CD4-positive, alpha-beta T cell treated with Interleukin-12 subunit alpha and Interleukin-12 subunit beta, for 1 hour (primary cell): ENCODE measurements around the gene HLCS.
A peak's percentile ranks its signal among the peaks of the same experiment; 100 is the strongest.
"Not testable (repeated sequence)": the region's sequence is repeated elsewhere in the genome, so short reads cannot be mapped to it uniquely, and the experiment has no call there.

Experiments
- DNase-seq: peaks from one replicate; pipeline ENCODE4 v3.0.0-alpha.2; 2020

The HLCS gene

DNA sequence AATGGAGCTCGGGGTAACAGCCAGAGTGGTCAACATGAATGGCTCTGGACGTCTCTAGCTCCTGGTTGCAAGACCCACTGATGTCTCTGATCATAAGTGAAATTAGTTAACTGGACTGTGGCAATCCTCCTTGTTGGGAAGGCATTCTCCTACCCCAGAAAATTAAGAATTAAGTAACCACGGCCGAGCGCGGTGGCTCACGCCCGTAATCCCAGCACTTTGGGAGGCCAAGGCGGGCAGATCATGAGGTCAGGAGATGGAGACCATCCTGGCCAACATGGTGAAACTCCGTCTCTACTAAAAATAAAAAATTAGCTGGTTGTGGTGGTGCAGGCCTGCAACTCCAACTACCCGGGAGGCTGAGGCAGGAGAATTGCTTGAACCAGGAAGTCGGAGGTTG is 14.1 kb downstream of the HLCS start:
- DNase-seq, result not testable (repeated sequence)

GRCh38 chr21:36949171-36950141 is 17.0 kb downstream of the HLCS start:
- DNase-seq, result no peak

DNA sequence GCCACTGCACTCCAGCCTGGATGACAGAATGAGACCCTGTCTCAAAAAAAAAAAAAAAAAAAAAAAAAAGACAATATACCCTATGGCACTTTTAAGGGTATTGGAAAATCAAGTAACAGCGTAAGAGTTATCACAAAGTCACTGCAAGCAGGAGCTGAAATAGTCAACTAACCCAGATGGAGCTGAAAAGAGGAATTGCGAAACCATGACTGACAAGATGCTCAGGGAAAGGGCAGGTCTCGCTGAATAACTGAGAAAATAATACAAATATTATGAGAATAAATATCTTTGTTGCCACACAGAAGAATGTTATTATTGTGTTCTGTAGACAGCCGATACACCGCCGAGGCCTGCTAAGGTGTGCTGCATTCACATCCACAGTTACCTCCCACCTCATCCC is 17.8 kb downstream of the HLCS start:
- DNase-seq, result no peak

DNA sequence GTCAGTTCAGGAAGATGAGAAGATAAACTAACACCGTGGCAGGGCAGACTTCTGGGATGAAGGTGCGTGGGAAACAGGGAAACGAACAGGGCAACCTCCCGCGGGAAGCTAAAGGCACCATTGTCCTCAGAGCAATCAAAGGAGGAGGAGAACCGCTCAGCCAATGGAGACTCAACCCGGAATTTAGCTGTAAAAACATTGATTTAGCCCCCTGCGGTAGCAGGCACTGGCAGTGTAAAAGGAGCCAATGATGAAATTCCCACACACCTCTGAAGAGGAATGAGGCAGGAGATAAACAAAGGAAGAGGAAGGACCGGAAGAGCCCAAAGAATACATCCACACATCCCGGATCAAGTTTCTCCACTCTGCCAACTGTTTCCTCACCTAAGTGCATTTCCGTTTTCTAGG is 19.5 kb downstream of the HLCS start:
- DNase-seq, result no peak

DNA sequence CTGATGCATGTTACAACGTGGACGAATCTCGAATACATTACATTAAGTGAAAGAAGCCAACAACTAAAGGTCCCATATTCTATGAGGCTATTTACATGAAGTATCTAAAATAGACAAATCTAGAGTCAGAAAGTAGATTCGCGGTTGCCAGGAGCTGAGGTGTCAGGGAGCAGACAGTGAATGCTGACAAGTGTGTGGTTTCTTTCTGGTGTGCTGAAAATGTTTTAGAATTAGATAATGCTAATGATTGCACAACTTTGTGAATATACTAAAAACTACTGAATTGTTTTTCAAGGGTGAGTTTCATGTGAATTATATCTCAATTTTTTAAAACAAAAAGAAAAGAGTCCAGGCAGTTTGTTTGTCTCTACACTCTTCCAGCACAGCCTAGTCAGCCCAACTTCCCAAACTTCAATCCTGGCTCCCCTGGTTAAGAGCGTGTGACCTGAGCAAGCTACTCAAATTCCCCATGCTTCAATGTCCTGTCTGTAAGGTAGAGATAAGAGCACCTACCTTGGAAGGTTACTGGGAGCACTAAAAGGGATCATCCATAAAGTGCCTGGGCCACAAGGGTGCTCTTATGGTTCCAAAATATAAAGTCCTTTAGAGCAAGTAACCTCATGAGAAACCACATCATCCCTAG is 20.9 kb downstream of the HLCS start:
- DNase-seq, result no peak

GRCh38 chr21:36936361-36937135 is 29.9 kb downstream of the HLCS start:
- DNase-seq, result no peak

DNA sequence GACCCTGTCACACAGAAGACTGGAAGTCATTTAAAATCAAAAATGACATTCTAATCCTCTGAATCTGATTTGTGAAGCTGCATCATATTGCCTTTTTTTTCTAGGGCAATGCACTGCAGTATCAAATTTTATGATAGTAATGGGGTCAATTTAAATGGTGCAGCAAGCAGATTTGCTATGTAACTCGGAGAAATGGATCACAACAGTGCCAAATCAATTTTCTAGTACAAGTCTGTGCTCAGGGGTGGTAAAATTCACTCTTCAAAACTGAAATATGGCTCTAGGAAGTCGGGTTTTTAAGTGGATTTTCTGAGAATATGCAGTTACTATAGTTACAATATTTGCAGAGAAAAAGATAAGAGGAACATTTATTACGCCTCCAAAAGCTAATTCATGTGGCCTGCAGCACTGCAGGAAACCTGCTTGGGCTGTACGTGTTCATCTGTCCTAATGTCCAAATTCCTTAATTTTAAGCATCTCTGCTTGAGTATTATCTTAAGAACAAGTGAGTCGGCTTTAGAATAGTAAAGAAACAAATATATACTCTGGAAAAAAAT is 31.5 kb downstream of the HLCS start:
- DNase-seq, result no peak

GRCh38 chr21:36932161-36932816 is 34.2 kb downstream of the HLCS start:
- no peak for DNase-seq

DNA sequence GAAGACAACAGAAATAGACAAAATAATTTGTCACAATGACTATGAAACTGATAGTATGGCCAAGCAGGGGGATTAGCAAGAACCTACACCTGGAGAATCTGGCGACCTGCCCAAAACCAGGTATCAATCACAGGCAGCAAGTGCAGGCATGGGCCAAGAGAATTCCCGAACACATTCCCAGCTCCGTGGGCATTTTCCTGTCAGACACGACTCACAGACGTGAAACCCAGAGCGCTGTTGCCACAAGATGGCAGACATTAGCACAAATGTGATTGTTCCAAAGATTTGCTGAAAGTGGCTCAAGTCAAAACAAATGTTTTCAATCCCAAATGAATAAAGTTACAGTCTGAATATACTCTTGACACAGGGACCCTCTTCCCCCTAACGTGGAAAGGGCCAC is 36.8 kb downstream of the HLCS start:
- DNase-seq, result no peak

DNA sequence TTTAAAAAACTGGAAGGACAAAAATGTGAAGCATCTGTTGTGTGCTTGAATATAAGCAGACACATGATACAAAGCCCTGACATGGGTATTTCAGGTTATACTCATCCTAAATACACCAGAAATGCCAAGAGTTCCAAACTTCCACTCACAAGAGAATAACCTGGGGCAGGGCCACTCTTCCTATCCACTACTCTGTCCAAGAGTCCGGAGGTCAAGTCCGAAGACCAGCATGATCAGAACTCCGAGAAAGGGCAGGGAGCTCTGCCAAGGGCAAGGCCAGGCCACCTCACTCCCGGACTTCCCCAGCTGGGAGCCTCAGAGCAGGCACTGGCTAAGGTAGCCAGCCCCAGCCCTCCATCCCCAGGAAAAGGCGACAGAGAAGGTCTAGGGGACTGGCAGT is 37.5 kb downstream of the HLCS start:
- DNase-seq, result no peak

- peak; percentile 61 for DNase-seq
These were observed 38.8 kb downstream of the HLCS start for GRCh38 chr21:36927719-36928117.

DNA sequence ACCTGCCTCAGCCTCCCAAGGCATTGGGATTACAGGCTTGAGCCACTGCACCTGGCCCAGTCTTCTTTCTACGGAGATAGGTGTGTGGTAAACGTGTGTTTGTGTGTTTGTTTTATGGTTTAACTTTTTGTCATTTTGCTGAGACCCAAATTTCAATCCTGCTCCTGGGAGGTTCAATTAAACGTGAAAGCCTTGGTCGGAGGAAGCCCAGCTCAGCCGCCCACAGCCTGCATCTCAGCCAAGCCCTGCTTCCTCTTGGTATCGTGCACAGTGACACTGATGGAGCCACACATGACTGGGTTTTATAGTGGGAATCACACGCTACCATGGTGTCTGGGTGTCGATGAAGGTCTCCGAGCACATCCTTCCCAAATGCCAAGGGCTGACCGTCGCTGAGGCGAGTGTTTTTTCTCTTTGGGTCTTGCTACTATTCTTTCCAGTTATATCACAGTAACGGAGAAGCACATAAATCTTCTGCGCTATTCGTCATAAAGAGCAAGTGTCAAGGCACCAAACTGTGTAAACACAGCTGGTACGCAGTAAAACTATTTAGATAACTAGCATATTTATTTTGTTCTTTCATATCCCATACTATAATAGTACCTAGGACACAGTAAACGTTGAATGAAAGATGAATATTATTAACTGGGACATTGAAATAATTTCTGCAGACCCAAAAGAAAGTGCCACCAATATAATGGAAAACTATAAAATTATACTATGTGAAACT is 39.3 kb downstream of the HLCS start:
- no peak for DNase-seq

- no peak for DNase-seq
These were observed 43.2 kb downstream of the HLCS start for GRCh38 chr21:36923270-36923669.

- DNase-seq, result no peak
These were observed 43.6 kb downstream of the HLCS start for GRCh38 chr21:36922861-36923260.

DNA sequence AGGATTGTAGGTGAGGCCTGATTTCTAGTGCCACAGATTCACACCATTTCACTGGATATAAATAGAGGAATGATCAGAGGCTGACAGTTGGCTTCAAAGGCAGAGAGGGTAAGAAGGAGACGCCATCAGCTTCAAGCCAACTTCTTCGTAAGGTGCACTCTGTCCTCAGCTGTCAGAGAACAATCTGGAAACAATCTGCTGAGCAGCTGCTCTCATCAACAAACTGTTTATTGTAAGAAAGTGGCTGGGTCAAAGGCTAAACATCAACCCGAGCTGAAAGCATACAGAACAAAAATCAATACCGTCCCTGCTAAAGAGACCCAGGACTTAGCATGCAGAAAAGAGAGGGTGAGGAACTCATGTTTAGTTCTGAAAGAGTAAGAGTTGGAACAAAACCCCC is 48.2 kb downstream of the HLCS start:
- no peak for DNase-seq

- DNase-seq, result no peak
These were observed 48.9 kb downstream of the HLCS start for GRCh38 chr21:36917471-36918158.

- no peak for DNase-seq
These were observed 49.8 kb downstream of the HLCS start for GRCh38 chr21:36916718-36917117.

DNA sequence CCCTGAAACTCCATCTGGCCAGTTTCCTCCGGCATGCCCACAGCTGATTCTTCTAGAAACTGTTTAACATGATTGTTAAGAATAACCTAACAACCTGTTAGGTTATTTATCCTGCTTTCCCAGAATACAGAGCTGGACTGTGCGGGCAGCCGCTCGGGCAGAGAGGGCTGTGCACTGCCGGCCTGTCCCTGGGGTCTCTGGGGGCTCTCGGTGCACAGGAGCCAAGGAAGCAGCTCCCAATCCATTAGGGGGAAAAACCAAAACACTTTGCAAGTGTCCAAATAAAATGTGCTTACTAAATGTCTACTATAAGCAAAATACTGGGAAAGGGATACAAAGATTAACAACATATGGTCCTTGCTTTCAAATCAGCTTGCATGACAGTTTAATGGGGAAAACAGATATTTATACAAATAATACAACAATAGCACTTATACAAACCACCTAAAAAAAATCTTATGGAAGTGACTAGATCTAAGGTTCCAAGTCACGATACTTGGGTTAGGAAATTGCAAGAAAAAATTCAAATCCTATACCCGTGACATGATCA is 50.7 kb downstream of the HLCS start:
- no peak for DNase-seq

GRCh38 chr21:36915014-36915695 is 51.3 kb downstream of the HLCS start:
- DNase-seq, result no peak
